ENCODE results near the gene IL17C.

IL17C gene

GRCh38 chr16:88651989-88652761, 13.8 kb downstream of the IL17C start:
- no CpG with 5 or more reads among the region's 29 CpGs for WGBS (ENCODE audit: extremely low coverage, insufficient coverage, insufficient read length)
- Histone ChIP-seq H3K9ac (ENCODE audit: low read length) (no peak overlapping the region), H4K8ac (ENCODE audit: low read depth, low read length) (no peak overlapping the region), H3K18ac (ENCODE audit: low read length) (no peak overlapping the region), H3K14ac (ENCODE audit: low read length) (no peak overlapping the region), H3K27me3 (ENCODE audit: insufficient read depth, low read length) (no peaks in the 10 kb centered on the region), H4K12ac (ENCODE audit: low read depth, low read length) (peak overlapping the region; percentile 16), H3K36me3 (ENCODE audit: control insufficient read depth in 1 of 2, insufficient read depth in 2 of 2, low read length in 2 of 2) (peaks cover 62 to 63% of the 10 kb centered on the region in 2 experiments), H3K79me1 (ENCODE audit: low read length) (peaks cover 10% of the 10 kb centered on the region), H3K4ac (ENCODE audit: low read depth, low read length) (no peak overlapping the region), H4K91ac (ENCODE audit: low read depth, low read length) (no peak overlapping the region), H2BK12ac (ENCODE audit: low read length) (no peak overlapping the region), H2BK5ac (ENCODE audit: low read depth, low read length, poor library complexity) (no peak overlapping the region), H3K4me1 (ENCODE audit: control insufficient read depth in 1 of 2, insufficient read depth in 2 of 2, low read length in 2 of 2) (peaks cover 15 to 16% of the 10 kb centered on the region in 2 experiments), H3K27ac (ENCODE audit: low read depth, low read length) (no peak overlapping the region), H2AFZ (ENCODE audit: insufficient read depth, low read length, poor library complexity) (no peak overlapping the region), H3K79me2 (ENCODE audit: control insufficient read depth, insufficient read depth, low read length, poor library complexity) (peaks cover 11% of the 10 kb centered on the region), H3K4me3 (ENCODE audit: low read depth, low read length) (no peak overlapping the region), H2BK120ac (ENCODE audit: insufficient read depth, low read length, poor library complexity) (no peak overlapping the region), H3K23ac (ENCODE audit: low read length) (no peak overlapping the region), H3K9me3 (ENCODE audit: insufficient read depth, low read depth, low read length) (peaks cover 5% of the 10 kb centered on the region), H3K4me2 (ENCODE audit: low read length) (no peak overlapping the region), H2AK5ac (ENCODE audit: low read length) (no peak overlapping the region)
- no peak for DNase-seq

DNA sequence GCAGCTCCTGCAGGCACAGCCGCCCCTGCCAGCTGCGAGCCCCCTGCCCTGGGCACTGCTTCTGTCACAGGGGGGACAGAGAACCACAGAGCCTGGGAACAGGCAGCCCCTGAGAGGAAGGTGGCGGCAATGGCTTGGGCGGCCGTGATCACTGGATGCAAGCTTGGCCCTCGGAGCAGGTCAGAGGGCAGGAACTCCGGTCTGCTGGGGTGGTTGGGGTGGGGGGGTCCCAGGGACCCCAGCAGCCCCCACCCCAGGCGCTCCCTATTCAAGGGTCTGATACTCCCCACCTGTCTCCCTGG, 14.3 kb downstream of the IL17C start:
- Histone ChIP-seq H3K79me1 (ENCODE audit: low read length) (peaks cover 10% of the 10 kb centered on the region), H3K9me3 (ENCODE audit: insufficient read depth, low read depth, low read length) (peaks cover 5% of the 10 kb centered on the region), H2BK5ac (ENCODE audit: low read depth, low read length, poor library complexity) (no peak overlapping the region), H2AK5ac (ENCODE audit: low read length) (no peak overlapping the region), H3K27me3 (ENCODE audit: insufficient read depth, low read length) (no peaks in the 10 kb centered on the region), H3K23ac (ENCODE audit: low read length) (no peak overlapping the region), H2BK12ac (ENCODE audit: low read length) (no peak overlapping the region), H2AFZ (ENCODE audit: insufficient read depth, low read length, poor library complexity) (no peak overlapping the region), H3K9ac (ENCODE audit: low read length) (no peak overlapping the region), H3K4ac (ENCODE audit: low read depth, low read length) (no peak overlapping the region), H4K91ac (ENCODE audit: low read depth, low read length) (no peak overlapping the region), H3K79me2 (ENCODE audit: control insufficient read depth, insufficient read depth, low read length, poor library complexity) (peaks cover 11% of the 10 kb centered on the region), H3K18ac (ENCODE audit: low read length) (no peak overlapping the region), H3K14ac (ENCODE audit: low read length) (no peak overlapping the region), H3K4me1 (ENCODE audit: control insufficient read depth in 1 of 2, insufficient read depth in 2 of 2, low read length in 2 of 2) (peaks cover 15 to 16% of the 10 kb centered on the region in 2 experiments), H4K8ac (ENCODE audit: low read depth, low read length) (no peak overlapping the region), H3K36me3 (ENCODE audit: control insufficient read depth in 1 of 2, insufficient read depth in 2 of 2, low read length in 2 of 2) (peaks cover 67 to 68% of the 10 kb centered on the region in 2 experiments), H4K12ac (ENCODE audit: low read depth, low read length) (no peak overlapping the region), H3K4me3 (ENCODE audit: low read depth, low read length) (no peak overlapping the region), H2BK120ac (ENCODE audit: insufficient read depth, low read length, poor library complexity) (no peak overlapping the region), H3K4me2 (ENCODE audit: low read length) (no peak overlapping the region), H3K27ac (ENCODE audit: low read depth, low read length) (no peak overlapping the region)
- no CpG with 5 or more reads among the region's 8 CpGs for WGBS (ENCODE audit: extremely low coverage, insufficient coverage, insufficient read length)
- DNase-seq = no peak

GRCh38 chr16:88653101-88653500, 14.7 kb downstream of the IL17C start:
- peaks cover 11% of the 10 kb centered on the region for H3K79me2 ChIP-seq (ENCODE audit: control insufficient read depth, insufficient read depth, low read length, poor library complexity)
- H4K91ac ChIP-seq (ENCODE audit: low read depth, low read length) = no peak overlapping the region
- H3K36me3 ChIP-seq (ENCODE audit: control insufficient read depth in 1 of 2, insufficient read depth in 2 of 2, low read length in 2 of 2) = peaks cover 71 to 72% of the 10 kb centered on the region in 2 experiments
- no peak overlapping the region for H4K8ac ChIP-seq (ENCODE audit: low read depth, low read length)
- WGBS (ENCODE audit: extremely low coverage, insufficient coverage, insufficient read length) = no CpG with 5 or more reads among the region's 13 CpGs
- DNase-seq = no peak
- no peak overlapping the region for H3K4me2 ChIP-seq (ENCODE audit: low read length)
- H2BK12ac ChIP-seq (ENCODE audit: low read length) = no peak overlapping the region
- H3K27ac ChIP-seq (ENCODE audit: low read depth, low read length) = no peak overlapping the region
- no peak overlapping the region for H3K14ac ChIP-seq (ENCODE audit: low read length)
- no peak overlapping the region for H4K12ac ChIP-seq (ENCODE audit: low read depth, low read length)
- no peak overlapping the region for H2BK120ac ChIP-seq (ENCODE audit: insufficient read depth, low read length, poor library complexity)
- no peak overlapping the region for H3K23ac ChIP-seq (ENCODE audit: low read length)
- no peak overlapping the region for H3K9ac ChIP-seq (ENCODE audit: low read length)
- no peak overlapping the region for H2AFZ ChIP-seq (ENCODE audit: insufficient read depth, low read length, poor library complexity)
- H2BK5ac ChIP-seq (ENCODE audit: low read depth, low read length, poor library complexity) = no peak overlapping the region
- H3K18ac ChIP-seq (ENCODE audit: low read length) = no peak overlapping the region
- H3K4me3 ChIP-seq (ENCODE audit: low read depth, low read length) = no peak overlapping the region
- H2AK5ac ChIP-seq (ENCODE audit: low read length) = no peak overlapping the region
- H3K4me1 ChIP-seq (ENCODE audit: control insufficient read depth in 1 of 2, insufficient read depth in 2 of 2, low read length in 2 of 2) = peaks cover 15 to 16% of the 10 kb centered on the region in 2 experiments
- peaks cover 5% of the 10 kb centered on the region for H3K9me3 ChIP-seq (ENCODE audit: insufficient read depth, low read depth, low read length)
- H3K4ac ChIP-seq (ENCODE audit: low read depth, low read length) = no peak overlapping the region
- no peaks in the 10 kb centered on the region for H3K27me3 ChIP-seq (ENCODE audit: insufficient read depth, low read length)
- H3K79me1 ChIP-seq (ENCODE audit: low read length) = peaks cover 10% of the 10 kb centered on the region

GRCh38 chr16:88653596-88654362, 15.4 kb downstream of the IL17C start:
- H2BK12ac ChIP-seq (ENCODE audit: low read length) = no peak overlapping the region
- no peak overlapping the region for H3K4me2 ChIP-seq (ENCODE audit: low read length)
- H3K9ac ChIP-seq (ENCODE audit: low read length) = no peak overlapping the region
- no peak overlapping the region for H3K4ac ChIP-seq (ENCODE audit: low read depth, low read length)
- no peak overlapping the region for H3K14ac ChIP-seq (ENCODE audit: low read length)
- H4K12ac ChIP-seq (ENCODE audit: low read depth, low read length) = no peak overlapping the region
- H3K79me1 ChIP-seq (ENCODE audit: low read length) = peaks cover 10% of the 10 kb centered on the region
- no peak for DNase-seq
- no peak overlapping the region for H4K8ac ChIP-seq (ENCODE audit: low read depth, low read length)
- H3K4me1 ChIP-seq (ENCODE audit: control insufficient read depth in 1 of 2, insufficient read depth in 2 of 2, low read length in 2 of 2) = peaks cover 15 to 16% of the 10 kb centered on the region in 2 experiments
- H2AFZ ChIP-seq (ENCODE audit: insufficient read depth, low read length, poor library complexity) = no peak overlapping the region
- H2BK120ac ChIP-seq (ENCODE audit: insufficient read depth, low read length, poor library complexity) = no peak overlapping the region
- H4K91ac ChIP-seq (ENCODE audit: low read depth, low read length) = no peak overlapping the region
- H3K27ac ChIP-seq (ENCODE audit: low read depth, low read length) = no peak overlapping the region
- no CpG with 5 or more reads among the region's 32 CpGs for WGBS (ENCODE audit: extremely low coverage, insufficient coverage, insufficient read length)
- H3K79me2 ChIP-seq (ENCODE audit: control insufficient read depth, insufficient read depth, low read length, poor library complexity) = peaks cover 11% of the 10 kb centered on the region
- peaks cover 5% of the 10 kb centered on the region for H3K9me3 ChIP-seq (ENCODE audit: insufficient read depth, low read depth, low read length)
- no peak overlapping the region for H2AK5ac ChIP-seq (ENCODE audit: low read length)
- H3K18ac ChIP-seq (ENCODE audit: low read length) = no peak overlapping the region
- H3K23ac ChIP-seq (ENCODE audit: low read length) = no peak overlapping the region
- no peak overlapping the region for H2BK5ac ChIP-seq (ENCODE audit: low read depth, low read length, poor library complexity)
- no peaks in the 10 kb centered on the region for H3K27me3 ChIP-seq (ENCODE audit: insufficient read depth, low read length)
- peaks cover 77% of the 10 kb centered on the region in 2 experiments for H3K36me3 ChIP-seq (ENCODE audit: control insufficient read depth in 1 of 2, insufficient read depth in 2 of 2, low read length in 2 of 2)
- H3K4me3 ChIP-seq (ENCODE audit: low read depth, low read length) = no peak overlapping the region
